Measurements from ENCODE around the gene FAM43B.

The FAM43B gene

DNA sequence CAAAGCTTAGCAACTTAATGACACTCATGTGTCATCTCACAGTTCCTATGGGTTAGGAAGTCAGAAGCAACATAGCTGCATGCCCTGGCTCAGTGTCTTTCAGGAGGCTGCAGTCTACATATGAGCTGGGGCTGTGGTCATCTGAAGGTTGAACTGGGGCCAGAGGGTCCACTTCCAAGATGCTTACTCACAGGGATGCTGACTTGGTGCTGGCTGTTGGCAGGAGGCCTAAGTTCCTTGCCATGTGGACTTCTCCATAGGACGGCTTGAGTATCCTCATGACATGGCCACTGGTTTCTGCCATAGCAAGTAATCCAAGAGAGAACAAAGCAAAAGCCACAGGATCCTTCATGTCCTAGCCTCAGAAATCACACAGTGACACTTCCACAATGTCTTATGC is 12.1 kb upstream of the FAM43B start:
- intact Hi-C loops (cut with DNase I): no loop called here
- no peak for DNase-seq

- no peak for DNase-seq
- intact Hi-C loops (cut with DNase I): no loop called here
These were observed 5.7 kb upstream of the FAM43B start for GRCh38 chr1:20546637-20547036.

DNA sequence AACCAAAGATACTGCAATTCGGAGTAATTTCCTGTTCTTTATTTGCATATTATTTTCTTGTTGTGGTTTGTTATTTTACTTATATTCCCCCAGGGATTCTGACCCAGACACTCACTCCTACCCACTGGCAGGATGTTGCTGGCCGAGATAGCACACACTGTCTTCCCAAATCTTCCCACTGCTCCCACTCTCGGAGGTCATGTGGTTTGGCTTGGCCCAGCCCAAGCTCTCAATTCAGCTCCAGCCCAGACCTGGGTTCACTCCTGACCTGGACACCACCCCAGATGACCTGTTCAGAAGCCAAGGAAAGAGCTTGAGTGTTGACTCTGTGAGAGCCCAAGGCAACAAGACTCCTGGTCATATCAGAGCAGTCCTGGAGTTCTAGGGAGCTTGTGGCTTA is 1.2 kb upstream of the FAM43B start:
- DNase-seq: peak in 2 of 10 donors; percentile 17 to 40
- intact Hi-C loops (cut with DNase I): no loop called here

GRCh38 chr1:20552728-20553445 is 514 bp downstream of the FAM43B start:
- peak in 3 of 10 donors; percentile 76 to 85 (median 84) for DNase-seq

DNA sequence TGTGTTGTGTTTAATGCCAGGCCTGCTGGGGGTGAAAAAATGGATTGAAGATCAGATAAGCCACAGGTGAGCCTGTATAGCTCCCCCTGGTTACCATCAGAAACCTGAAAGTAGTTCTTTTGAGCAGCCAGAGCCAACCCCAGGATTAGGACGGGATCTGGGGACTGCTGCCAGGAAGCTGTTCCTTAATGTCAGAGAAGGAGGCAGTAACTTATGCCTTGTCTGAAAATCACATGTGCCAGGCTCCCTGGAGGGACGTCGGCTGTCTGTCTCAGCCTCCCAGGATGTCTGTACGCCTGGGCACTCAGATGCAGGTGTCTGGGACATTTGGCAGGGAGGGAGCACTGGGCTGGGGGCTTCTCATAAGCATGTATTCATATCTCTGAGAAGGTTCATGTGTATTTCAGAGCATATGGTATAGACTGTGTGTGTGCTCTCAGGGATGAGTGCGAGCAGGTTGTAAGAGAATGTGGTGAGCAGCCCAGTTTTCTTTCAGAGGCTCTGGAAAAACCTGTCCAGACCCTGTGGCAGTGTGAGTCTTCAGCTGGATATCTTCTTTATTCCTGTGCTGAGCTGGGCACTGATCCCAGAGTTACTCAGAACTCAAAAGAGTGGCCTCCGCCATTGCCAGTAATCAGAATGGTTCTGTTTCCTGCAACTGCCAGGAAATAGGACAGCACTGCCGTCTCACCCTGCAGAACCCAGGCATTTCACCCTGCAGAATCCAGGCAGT is 2.8 kb downstream of the FAM43B start:
- intact Hi-C loops (cut with DNase I): no loop called here
- peak in 5 of 10 donors; percentile 33 to 86 (median 36) for DNase-seq

More at GRCh38 chr1:20552728-20553445, 514 bp downstream of the FAM43B start:
- intact Hi-C loops (cut with DNase I): no loop called here

DNA sequence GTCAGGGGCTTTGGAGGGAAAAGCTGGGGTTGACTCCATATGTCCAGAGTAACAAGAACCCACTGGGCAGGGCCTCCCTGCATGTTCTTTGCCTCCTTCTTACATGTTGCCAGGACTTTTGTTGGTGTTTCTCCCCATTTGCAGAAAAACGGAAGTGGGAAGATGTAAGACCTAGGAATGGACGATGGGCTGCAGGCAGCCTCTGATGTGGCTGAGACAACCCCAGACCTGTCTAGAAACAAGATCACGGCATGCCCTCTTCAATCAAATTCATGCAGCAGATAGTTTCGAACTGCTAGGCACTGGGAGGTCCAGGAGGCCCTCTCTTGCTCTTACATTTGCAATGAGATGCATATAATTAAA is 3.4 kb downstream of the FAM43B start:
- peak in 1 of 10 donors; percentile 24 for DNase-seq
- intact Hi-C loops (cut with DNase I): no loop called here

- no peak for DNase-seq
- intact Hi-C loops (cut with DNase I): no loop called here
These were observed 5.8 kb downstream of the FAM43B start for GRCh38 chr1:20558191-20558590.

DNA sequence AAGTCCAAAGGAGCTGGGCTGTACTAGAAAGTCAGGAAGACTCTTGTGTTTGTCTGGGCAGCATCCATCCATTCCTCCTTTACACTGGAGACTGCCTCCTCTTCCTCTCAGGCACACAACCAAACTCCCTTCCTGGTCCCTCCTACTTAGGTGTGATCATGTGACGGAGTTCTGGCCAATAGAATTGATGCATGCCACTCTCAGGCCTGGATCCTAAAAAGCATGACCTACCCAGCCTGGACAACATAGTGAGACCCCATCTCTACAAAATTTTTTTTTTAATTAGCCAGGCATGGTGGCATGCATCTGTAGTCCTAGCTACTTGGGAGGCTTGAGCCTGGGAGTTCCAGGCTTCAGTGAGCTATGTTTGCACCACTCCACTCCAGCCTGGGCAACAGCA is 8.6 kb downstream of the FAM43B start:
- intact Hi-C loops (cut with DNase I): no loop called here
- no peak for DNase-seq

DNA sequence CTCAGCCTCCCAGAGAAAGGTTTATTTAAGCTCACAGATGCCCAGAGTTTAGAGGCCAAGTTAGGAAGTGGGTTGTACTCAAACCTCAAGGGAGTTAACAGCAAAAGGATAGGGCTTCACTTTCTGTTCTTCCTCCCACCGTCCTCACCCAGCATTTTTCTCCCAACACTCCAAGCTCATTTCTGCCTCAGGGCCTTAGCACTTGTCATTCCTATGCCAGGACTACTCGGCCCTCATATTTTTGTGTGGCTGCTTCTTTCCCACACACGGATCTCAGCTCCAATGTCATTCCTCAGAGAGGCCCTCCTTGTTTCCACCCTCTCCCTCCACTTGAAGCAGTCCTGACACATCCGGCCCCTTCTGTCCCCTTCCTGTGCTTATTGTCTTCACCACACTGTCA is 12.9 kb downstream of the FAM43B start:
- no peak for DNase-seq
- intact Hi-C loops (cut with DNase I): no loop called here

GRCh38 chr1:20569523-20570098 is 17.2 kb downstream of the FAM43B start:
- intact Hi-C loops (cut with DNase I): no loop called here
- DNase-seq: peak in 2 of 10 donors; percentile 9 to 42

DNA sequence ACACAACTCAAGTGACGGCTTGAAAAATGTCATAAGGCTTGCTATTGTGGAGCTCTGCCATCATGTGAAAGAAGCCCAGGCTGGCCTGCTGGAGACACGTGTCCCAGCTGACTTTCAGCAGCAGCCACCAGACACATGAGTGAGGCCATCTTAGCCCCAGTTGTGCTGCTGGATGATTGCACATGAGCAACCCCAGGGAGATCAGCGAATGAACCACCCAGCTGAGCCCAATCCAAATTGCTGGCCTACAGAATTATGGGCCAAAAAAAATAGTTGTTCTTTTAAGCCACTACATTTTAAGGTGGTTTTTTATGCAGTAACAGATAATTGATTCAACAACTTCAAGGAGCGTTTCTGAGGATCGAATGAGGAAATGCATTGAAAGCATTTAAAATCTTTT is 19.1 kb downstream of the FAM43B start:
- no peak for DNase-seq
- intact Hi-C loops (cut with DNase I): no loop called here

DNA sequence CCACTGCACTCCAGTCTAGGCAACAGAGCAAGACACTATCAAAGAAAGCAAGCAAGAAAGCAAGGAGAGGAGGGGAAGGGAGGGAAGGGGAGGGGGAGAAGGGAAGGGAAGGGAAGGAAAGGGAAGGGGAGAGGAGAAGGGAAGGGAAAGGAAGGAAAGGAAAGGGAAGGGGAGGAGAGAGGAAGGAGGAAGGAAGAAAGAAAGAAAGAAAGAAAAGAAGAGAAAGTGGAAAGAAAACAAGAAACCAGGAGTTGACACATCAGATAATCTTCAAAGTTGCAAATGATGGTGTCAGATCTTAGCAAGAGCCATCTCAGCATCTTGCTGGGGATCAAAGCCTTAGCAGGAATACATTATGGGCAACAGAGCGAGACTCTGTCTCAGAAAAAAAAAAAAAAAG is 21.6 kb downstream of the FAM43B start:
- intact Hi-C loops (cut with DNase I): no loop called here
- DNase-seq: no peak

DNA sequence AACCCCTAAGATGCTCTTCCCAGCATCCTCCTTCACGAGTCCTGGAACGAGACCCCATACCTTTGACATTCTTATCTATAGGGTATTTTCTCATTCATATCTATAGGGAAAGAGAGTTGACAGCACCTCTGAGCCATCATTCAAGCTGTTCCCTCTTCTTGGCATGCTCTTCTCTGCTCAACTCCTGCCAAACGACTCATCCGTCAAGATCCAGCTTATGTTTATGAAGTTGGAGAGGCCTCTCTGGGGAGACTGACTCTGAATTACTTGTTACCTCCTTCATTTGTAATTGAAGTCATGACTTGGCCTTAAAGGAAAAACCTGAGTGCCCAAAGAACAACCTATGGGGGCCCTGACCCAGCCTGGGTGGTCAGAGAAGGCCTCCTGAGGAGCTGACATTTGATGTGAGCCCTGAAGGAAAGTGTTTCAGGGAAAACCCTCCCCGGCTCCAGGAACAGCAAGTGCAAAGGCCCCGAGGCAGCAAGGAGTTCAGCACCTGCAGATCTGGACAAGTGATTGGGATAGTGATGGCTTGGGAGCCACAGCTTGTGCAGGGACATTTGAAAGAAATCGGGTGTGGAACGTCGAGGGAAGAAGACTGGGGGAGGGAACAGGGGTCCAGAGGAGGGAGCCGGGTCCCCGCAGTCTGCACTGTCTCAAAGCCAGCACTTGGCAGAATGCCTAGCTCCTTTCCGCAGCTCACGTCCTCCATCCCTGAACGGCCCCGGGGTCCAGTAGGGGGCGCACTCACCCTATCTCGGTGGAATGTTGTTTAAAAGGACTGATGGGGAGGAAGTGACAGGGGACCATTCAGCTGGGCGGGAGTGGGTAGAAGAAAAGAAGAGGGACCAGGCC is 22.5 kb downstream of the FAM43B start:
- intact Hi-C loops (cut with DNase I): no loop called here
- peak in 9 of 10 donors; percentile 37 to 92 (median 72) for DNase-seq

DNA sequence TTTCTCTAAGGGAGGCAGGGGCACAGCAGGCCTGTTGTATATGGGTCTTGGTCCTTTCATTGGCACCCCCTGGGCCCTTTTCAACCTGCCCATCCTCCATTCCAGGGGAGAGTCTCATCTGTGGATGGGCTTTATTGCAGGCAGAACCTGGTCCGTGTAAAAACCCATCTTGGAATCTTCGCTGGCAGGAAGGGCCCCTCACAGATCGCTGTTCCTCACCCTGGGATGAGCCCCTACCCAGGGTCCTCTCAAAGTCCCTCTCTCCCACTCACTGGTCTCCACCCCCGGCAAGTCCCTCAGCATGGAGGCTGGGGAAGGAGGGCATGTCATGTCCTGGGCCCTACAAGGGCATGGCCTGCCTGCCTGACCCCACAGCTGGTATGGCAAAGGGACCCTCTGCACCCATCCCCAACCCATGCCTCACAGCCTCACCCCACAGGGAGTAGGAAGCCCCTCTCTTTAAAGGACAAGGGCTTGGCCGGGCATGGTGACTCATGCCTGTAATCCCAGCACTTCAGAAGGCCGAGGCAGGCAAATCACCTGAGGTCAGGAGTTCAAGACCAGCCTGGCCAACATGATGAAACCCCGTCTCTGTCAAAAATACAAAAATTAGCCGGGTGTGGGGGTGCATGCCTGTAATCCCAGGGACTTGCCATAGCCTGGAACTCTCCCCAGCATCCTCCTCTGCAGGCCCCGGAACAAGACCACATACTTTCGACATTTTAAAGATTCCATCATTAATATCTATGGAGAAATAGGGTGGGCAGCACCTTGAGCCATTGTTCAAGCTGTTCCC is 23.4 kb downstream of the FAM43B start:
- intact Hi-C loops (cut with DNase I): no loop called here

GRCh38 chr1:20578062-20578461 is 25.7 kb downstream of the FAM43B start:
- DNase-seq: peak in 1 of 10 donors; percentile 25
- intact Hi-C loops (cut with DNase I): no loop called here

More for the DNA sequence above, 23.4 kb downstream of the FAM43B start:
- DNase-seq: peak in 2 of 10 donors; percentile 39 to 43

- intact Hi-C loops (cut with DNase I): no loop called here
- DNase-seq: peak in 1 of 10 donors; percentile 72
These were observed 26.5 kb downstream of the FAM43B start for GRCh38 chr1:20578721-20579395.

GRCh38 chr1:20584890-20585289 is 32.5 kb downstream of the FAM43B start:
- intact Hi-C loops (cut with DNase I): no loop called here

DNA sequence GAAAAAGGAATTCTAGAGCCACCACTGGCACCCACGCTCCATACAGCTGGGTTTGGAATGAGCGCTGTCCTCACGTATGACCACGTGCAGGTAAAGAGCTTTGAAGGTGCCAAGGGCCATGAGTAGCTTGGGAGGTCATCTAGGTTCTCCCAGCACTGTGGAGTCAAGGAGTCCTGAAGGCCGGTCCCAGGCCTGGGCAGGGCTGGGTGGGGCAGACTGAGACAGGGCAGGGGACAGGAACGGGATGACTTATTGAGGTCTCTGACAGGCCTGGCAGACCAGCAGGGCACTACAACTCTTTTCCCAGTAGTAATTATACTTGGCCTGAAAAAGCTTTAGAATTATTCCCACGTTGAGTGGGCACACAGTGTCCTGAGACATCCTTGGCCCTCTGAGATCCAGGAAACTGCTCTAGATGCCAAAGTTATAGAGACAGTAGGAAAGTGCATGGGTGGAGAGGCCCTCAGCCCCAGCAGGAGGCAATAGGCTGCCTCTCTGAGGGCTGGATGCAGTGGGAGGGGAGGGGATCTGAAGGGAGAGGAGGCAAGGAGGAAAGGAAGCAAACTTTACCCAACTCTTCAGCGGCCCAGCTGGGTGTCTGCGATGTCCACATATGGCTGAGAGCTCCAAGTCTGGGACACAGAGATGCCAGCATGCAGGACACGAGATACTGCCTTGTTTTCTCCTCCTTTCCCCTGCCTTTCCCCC is 34.7 kb downstream of the FAM43B start:
- peak in 1 of 10 donors; percentile 28 for DNase-seq
- intact Hi-C loops (cut with DNase I): no loop called here

More at GRCh38 chr1:20584890-20585289, 32.5 kb downstream of the FAM43B start:
- DNase-seq: peak in 1 of 10 donors; percentile 4

DNA sequence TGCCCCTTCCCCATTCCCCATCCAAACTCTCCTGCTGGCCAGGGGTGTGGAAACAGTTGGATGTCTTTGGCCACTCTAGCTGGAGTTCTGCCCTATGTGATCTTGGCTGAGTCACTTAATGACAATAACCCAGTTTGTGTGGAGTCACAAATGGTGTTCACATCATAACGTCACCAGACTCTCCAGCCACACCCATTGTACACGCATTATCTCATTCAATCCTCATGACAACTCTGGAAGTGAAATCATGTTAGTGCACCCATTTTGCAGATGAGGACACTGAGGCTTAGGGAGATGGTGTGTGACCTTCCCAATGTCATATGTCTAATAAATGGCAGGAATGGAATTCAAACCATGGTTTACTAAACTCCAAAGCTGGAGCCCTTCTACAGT is 35.3 kb downstream of the FAM43B start:
- intact Hi-C loops (cut with DNase I): no loop called here
- no peak for DNase-seq
